ENCODE data around the gene UROC1. TPM values are rescaled to one million over a fixed set of nuclear protein-coding genes. Genes with fewer than 3 reads are reported as not detected.

UROC1 gene
- total and polyA plus RNA-seq, 2 of the 13 experiments (the other 11 are each of a cell fraction or from before 2014, with no cell fraction given): 0.71 to 1.3 TPM

DNA sequence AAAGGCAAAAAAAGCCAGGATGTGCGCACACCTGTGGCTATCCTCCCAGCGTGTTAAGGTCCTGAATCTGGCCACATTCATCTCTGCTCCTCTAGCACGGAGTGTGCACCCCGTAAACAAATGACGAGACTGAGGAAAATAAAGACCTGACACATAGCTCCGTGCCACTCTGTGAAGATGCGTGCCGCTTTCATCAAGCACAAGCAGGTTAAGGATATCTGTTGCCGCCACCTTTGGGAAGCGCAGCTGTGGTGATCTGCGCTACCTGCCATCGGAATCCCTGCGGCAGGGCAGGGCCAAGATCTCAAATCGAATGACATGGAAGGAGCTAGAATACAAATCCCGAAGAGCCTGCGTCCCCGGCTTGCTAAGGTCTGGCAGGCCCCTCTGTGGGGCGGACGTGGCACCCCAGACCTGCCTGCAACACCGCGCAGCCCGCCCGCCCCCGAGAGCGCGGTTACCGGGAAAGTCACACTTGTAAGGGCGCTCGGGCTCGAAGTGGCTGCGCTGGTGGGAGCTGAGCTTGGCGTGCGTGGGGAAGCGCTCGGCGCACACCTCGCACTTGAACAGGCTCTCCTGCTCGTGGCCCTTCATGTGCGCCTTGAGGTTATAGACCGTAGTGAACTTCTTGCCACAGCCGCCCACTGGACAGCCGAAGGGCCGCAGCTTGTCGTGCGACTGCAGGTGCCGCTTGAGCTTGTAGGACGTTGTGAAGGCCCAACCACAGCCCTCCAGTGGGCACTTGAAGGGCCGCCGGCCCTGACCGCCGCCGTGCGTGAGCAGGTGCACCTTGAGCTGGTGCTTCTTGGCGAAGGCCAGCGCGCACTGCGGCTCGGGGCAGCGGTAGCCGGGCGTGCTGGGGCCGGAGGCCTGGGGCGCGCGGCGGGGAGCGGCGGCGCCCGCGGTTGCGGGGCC lies 42.8 kb downstream of the UROC1 start (continued):
- TF ChIP-seq, protein P1, sequence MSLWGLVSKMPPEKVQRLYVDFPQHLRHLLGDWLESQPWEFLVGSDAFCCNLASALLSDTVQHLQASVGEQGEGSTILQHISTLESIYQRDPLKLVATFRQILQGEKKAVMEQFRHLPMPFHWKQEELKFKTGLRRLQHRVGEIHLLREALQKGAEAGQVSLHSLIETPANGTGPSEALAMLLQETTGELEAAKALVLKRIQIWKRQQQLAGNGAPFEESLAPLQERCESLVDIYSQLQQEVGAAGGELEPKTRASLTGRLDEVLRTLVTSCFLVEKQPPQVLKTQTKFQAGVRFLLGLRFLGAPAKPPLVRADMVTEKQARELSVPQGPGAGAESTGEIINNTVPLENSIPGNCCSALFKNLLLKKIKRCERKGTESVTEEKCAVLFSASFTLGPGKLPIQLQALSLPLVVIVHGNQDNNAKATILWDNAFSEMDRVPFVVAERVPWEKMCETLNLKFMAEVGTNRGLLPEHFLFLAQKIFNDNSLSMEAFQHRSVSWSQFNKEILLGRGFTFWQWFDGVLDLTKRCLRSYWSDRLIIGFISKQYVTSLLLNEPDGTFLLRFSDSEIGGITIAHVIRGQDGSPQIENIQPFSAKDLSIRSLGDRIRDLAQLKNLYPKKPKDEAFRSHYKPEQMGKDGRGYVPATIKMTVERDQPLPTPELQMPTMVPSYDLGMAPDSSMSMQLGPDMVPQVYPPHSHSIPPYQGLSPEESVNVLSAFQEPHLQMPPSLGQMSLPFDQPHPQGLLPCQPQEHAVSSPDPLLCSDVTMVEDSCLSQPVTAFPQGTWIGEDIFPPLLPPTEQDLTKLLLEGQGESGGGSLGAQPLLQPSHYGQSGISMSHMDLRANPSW (CRISPR knock-in tag; IDR thresholded peaks at IDR 0.05; ENCODE audit: borderline replicate concordance): no peak
- TF ChIP-seq, protein P2, sequence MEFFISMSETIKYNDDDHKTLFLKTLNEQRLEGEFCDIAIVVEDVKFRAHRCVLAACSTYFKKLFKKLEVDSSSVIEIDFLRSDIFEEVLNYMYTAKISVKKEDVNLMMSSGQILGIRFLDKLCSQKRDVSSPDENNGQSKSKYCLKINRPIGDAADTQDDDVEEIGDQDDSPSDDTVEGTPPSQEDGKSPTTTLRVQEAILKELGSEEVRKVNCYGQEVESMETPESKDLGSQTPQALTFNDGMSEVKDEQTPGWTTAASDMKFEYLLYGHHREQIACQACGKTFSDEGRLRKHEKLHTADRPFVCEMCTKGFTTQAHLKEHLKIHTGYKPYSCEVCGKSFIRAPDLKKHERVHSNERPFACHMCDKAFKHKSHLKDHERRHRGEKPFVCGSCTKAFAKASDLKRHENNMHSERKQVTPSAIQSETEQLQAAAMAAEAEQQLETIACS (CRISPR knock-in tag; IDR thresholded peaks at IDR 0.05): no peak
- TF ChIP-seq, protein P3, sequence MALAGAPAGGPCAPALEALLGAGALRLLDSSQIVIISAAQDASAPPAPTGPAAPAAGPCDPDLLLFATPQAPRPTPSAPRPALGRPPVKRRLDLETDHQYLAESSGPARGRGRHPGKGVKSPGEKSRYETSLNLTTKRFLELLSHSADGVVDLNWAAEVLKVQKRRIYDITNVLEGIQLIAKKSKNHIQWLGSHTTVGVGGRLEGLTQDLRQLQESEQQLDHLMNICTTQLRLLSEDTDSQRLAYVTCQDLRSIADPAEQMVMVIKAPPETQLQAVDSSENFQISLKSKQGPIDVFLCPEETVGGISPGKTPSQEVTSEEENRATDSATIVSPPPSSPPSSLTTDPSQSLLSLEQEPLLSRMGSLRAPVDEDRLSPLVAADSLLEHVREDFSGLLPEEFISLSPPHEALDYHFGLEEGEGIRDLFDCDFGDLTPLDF (CRISPR knock-in tag; IDR thresholded peaks at IDR 0.05): no peak
- TF ChIP-seq ZNF17 (CRISPR knock-in tag; IDR thresholded peaks at IDR 0.05) (no peak), ZSCAN30 (CRISPR knock-in tag; IDR thresholded peaks at IDR 0.05) (no peak), SMC3 (IDR thresholded peaks at IDR 0.05; ENCODE audit: low read length) (no peak), TCF12 (IDR thresholded peaks at IDR 0.05) (no peak), TCF12 (CRISPR knock-in tag; IDR thresholded peaks at IDR 0.05) (no peak), ZNF253 (CRISPR knock-in tag; IDR thresholded peaks at IDR 0.05; ENCODE audit: borderline replicate concordance) (no peak), PRDM10 (CRISPR knock-in tag; IDR thresholded peaks at IDR 0.05; ENCODE audit: low read depth) (no peak), ARID4A (CRISPR knock-in tag; IDR thresholded peaks at IDR 0.05; ENCODE audit: borderline replicate concordance) (0 out of 2 replicates have a peak, but pooled peaks have one; percentile 31), NBN (conservative IDR thresholded peaks at IDR 0.05) (no peak), U2AF1 (optimal IDR thresholded peaks at IDR 0.05; ENCODE audit: low read depth, low read length) (no peak), ZEB1 (IDR thresholded peaks at IDR 0.05; ENCODE audit: insufficient replicate concordance, low read depth) (no peak), REPIN1 (CRISPR knock-in tag; IDR thresholded peaks at IDR 0.05; ENCODE audit: borderline replicate concordance, low read depth) (no peak)
